ENCODE results near the gene LTBP2.

DNA sequence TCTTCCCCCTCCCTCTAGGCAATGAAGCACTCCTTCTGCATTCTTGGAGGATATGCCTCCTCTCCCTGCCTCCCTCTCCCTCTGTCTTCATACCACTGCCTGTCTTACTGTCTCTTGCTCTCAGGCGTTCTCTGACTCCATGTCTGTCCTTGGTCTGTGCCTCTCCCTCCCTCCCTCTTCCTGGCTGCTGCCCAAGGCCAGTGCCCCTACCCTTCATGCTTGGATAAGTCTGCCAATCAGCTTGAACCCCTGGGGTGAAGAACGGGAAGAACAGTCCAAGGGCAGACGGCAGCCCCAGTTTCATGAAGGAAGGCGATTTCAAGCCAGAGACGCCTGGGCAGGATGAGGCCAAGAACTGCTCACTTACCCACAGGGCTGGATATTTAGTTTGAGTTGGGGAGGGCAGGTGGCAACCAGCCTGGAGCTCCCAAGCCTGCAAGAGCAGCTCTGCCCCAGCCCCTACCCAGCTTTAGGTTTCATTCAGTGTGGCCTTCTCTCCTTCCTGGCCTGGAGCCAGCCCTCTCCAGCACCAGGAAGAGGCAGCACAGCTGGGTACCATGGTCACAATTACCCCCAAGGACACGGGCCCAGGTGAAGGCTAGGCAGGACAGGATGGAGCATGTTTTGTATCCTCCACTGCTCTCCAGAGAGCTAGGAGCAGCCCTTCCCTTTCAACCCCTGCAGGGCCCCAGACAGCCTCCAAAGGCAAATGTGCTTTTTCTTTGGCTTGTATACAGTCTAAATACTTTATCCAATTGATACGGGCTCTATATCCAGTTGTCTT is 35.8 kb upstream of the LTBP2 start:
- TF ChIP-seq POLR2A (IDR thresholded peaks at IDR 0.05; ENCODE audit: low read length): no peak
- no peak for TF ChIP-seq GATA1 (IDR thresholded peaks at IDR 0.05; ENCODE audit: low read depth, low read length)
